Cardiac muscle cell (in vitro differentiated cells and primary cell): ENCODE data around the gene GM2A. TPM values are rescaled to one million over a fixed set of nuclear protein-coding genes. Genes with fewer than 3 reads are reported as not detected.

ENCODE experiments used
- DNase-seq, 2 donors: peaks; one replicate each; pipeline versions ENCODE4 v3.0.0 to v3.0.0-alpha.2; 2010 to 2017; ENCODE audit warnings: low read depth in 1 of 2, low spot score in 1 of 2
- H3K27ac ChIP-seq: fragments of 200-600 bp; sonication (generic); 2 replicates; pipeline ENCODE4 v1.5.1; 2016
- H3K27me3 ChIP-seq: fragments of 200-600 bp; sonication (generic); 2 replicates; pipeline ENCODE4 v1.6.0; 2016; ENCODE audit warnings: control low read depth
- H3K36me3 ChIP-seq: fragments of 200-600 bp; sonication (generic); 2 replicates; pipeline ENCODE4 v1.5.1; 2016; ENCODE audit warnings: control low read depth
- H3K4me1 ChIP-seq: fragments of 200-600 bp; sonication (generic); 2 replicates; pipeline ENCODE4 v1.8.1; 2017; ENCODE audit warnings: low read depth, mild to moderate bottlenecking, mixed run types
- H3K4me3 ChIP-seq: fragments of 200-600 bp; sonication (generic); 2 replicates; pipeline ENCODE4 v1.5.1; 2016; ENCODE audit warnings: mild to moderate bottlenecking
- H3K9me3 ChIP-seq: fragments of 200-600 bp; sonication (generic); 2 replicates; pipeline ENCODE4 v1.5.1; 2017; ENCODE audit warnings: low read depth, mild to moderate bottlenecking, control low read depth
- CTCF ChIP-seq: IDR thresholded peaks from 2 replicates; pipeline ENCODE4 v1.5.1; 2012; ENCODE audit warnings: low read depth, mild to moderate bottlenecking, low read length
- polyA plus RNA-seq: library from polyadenylated mRNA; unstranded; fragments of >200 nt; fragmentation: Nextera tagmentation; extraction: Ambion mirVana; gene quantifications from 2 replicates; pipeline ENCODE4 v1.2.1, GENCODE V29; 2016
- total RNA-seq: library from RNA; depleted of rRNA; stranded (reverse); fragments of >200 nt; gene quantifications from 2 replicates; pipeline ENCODE4 v1.2.3, GENCODE V29; 2016

The GM2A gene
- total and polyA plus RNA-seq, 2 experiments from 2014 or later, result 34.3 to 53.7 TPM

DNA sequence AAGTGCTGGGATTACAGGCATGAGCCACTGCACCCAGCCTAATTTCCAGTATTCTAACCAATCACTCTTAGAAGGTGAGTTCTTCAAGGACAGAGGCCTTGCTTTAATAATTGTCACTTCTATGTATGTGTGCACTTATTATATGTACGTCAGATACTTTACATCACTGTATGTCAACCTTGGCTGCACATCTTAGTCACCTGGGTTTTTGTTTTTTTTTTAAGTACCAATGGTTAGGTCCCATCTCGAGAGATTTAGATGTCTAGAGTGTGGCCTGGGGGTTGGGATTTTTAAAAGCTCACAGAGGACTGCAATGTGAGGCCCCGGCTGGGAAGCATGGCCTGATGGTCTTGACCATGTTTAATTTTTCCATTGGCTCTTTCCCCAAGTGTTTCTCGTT, 9.9 kb upstream of the GM2A start:
- Histone ChIP-seq H3K4me3 (no peak overlapping the region), H3K36me3 (no peaks in the 10 kb centered on the region), H3K27ac (no peak overlapping the region), H3K27me3 (no peaks in the 10 kb centered on the region), H3K4me1 (peaks cover 14% of the 10 kb centered on the region), H3K9me3 (no peaks in the 10 kb centered on the region)
- no peak for DNase-seq
- TF ChIP-seq CTCF, result no peak

DNA sequence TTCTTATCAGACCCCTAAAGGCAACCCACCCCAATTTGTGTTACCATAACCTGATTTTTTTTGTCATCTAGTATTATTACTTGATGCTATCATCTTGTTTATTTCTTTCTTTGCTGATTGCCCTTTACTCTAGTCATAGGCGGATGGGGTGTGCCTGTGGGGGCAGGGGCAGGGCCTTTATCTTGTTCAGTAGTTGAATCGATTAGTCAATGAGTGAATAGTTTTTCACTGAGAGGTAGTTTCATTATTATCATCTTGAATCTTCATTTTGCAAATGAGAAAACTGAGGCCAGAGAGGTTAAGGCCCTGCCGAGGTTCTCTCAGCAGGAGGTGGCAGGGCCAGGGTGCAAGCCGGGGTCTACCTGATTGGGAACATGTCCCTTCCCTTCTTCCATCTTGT, 9.4 kb upstream of the GM2A start:
- H3K9me3 ChIP-seq, result no peaks in the 10 kb centered on the region
- H3K27ac ChIP-seq, result no peak overlapping the region
- no peak for DNase-seq
- H3K36me3 ChIP-seq, result no peaks in the 10 kb centered on the region
- peaks cover 12% of the 10 kb centered on the region for H3K4me1 ChIP-seq
- H3K4me3 ChIP-seq, result no peak overlapping the region
- no peaks in the 10 kb centered on the region for H3K27me3 ChIP-seq
- no peak for TF ChIP-seq CTCF

DNA sequence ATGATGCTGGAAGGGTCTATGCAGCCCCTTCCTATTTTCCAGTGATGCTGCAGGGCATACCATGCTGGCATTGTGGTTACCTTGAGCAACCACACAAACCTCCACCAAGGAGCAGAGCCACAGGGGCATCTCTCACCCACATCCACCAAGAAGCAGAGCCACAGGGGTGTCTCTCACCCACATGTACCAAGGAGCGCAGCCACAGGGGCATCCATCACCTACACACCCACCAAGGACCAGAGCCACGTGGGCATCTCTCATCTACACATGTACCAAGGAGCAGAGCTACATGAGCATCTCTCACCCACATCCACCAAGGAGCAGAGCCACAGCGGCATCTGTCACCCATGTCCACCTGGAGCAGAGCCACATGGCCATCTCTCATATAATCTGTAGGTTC, 8.8 kb upstream of the GM2A start:
- Histone ChIP-seq H3K27me3 (no peaks in the 10 kb centered on the region), H3K27ac (no peak overlapping the region), H3K36me3 (no peaks in the 10 kb centered on the region), H3K4me1 (peaks cover 6% of the 10 kb centered on the region), H3K4me3 (no peak overlapping the region), H3K9me3 (no peaks in the 10 kb centered on the region)
- TF ChIP-seq CTCF, result no peak
- DNase-seq, result no peak

DNA sequence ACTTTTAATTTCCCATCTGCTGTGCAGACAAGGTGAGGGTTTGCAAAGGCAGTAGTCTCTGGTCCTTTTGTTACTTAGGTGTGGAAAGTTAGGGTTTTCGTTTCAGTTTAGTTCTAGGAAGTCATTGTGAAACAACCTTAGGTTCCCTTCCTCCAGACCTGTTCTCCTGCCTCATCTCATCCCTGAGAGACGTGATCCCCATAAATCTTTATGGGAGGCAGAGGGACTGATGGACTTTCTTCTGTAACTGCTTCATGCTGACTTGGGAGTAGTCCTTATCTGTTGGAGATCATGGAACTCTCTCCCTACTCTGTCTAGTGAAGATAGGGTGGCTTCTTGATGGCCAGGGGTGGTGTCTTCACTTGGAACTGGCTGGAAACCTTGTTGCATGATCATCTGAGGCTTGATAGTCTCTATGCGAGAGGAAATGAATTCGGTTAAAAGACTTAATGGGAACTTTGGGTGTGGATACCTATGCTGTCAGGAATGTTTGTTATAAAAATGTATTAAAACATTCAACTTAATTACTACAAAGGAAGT, 7.2 kb upstream of the GM2A start:
- Histone ChIP-seq H3K4me1 (peaks cover 6% of the 10 kb centered on the region), H3K36me3 (no peaks in the 10 kb centered on the region), H3K9me3 (no peaks in the 10 kb centered on the region), H3K27ac (no peak overlapping the region), H3K4me3 (no peak overlapping the region), H3K27me3 (no peaks in the 10 kb centered on the region)
- no peak for DNase-seq
- TF ChIP-seq CTCF, result no peak

GRCh38 chr5:151248651-151249050, 4.3 kb upstream of the GM2A start:
- TF ChIP-seq CTCF, result no peak
- no peak for DNase-seq
- Histone ChIP-seq H3K27me3 (no peaks in the 10 kb centered on the region), H3K27ac (no peak overlapping the region), H3K4me3 (no peak overlapping the region), H3K36me3 (no peaks in the 10 kb centered on the region), H3K9me3 (no peaks in the 10 kb centered on the region), H3K4me1 (peaks cover 6% of the 10 kb centered on the region)

- no peak for DNase-seq
- Histone ChIP-seq H3K4me1 (peaks cover 11% of the 10 kb centered on the region), H3K4me3 (no peak overlapping the region), H3K9me3 (no peaks in the 10 kb centered on the region), H3K36me3 (no peaks in the 10 kb centered on the region), H3K27ac (no peak overlapping the region), H3K27me3 (no peaks in the 10 kb centered on the region)
- TF ChIP-seq CTCF, result no peak
Observed at GRCh38 chr5:151249281-151249680, 3.7 kb upstream of the GM2A start.
